Suprapubic skin (tissue), 4 donors: ENCODE results near the gene CXCL14.

ENCODE experiments used
- POLR2A ChIP-seq, 2 donors: fragments of 450-650 bp; IDR thresholded peaks; one replicate each; pipeline ENCODE4 v1.6.1; 2017; ENCODE audit warnings: antibody characterized with exemption in 2 of 2, mild to moderate bottlenecking in 2 of 2, moderate library complexity in 2 of 2
- POLR2AphosphoS5 ChIP-seq, 3 donors: sonication (generic); formaldehyde crosslinking; IDR thresholded peaks; one replicate each; pipeline ENCODE4 v1.6.1; 2017; ENCODE audit warnings: antibody characterized with exemption in 3 of 3
- TF ChIP-seq, protein P1 (sequence below), 2 donors: fragments of 200-600 bp in 1 of 2; fragments of 450-650 bp in 1 of 2; sonication (generic) in 1 of 2; IDR thresholded peaks; one replicate each; pipeline ENCODE4 v1.5.1; 2016 to 2019; ENCODE audit warnings: antibody characterized with exemption in 2 of 2, mild to moderate bottlenecking in 1 of 2, moderate library complexity in 1 of 2

DNA sequence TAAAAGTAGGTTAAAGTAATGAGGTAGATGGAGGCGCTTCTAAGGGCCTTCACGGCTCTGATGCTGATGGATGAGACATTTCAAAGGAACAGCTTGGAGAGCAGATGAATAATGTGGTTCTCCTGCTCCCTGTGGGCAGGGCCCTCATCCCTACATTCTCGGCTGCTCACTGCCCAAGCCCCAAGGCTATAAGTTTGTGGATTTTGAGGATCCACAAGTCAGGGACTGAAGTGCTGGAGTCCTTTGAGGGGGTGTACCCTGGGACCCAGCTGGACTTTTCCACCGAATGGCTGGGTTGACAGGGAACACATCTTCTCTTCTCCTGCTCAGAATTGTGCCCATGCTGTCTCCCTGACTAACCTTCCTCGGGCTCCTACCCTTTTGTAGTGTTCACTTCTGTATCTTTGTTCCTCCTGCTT lies 21.4 kb upstream of the CXCL14 start:
- TF ChIP-seq POLR2AphosphoS5 (IDR thresholded peaks at IDR 0.05) = no peak
- TF ChIP-seq, protein P1, sequence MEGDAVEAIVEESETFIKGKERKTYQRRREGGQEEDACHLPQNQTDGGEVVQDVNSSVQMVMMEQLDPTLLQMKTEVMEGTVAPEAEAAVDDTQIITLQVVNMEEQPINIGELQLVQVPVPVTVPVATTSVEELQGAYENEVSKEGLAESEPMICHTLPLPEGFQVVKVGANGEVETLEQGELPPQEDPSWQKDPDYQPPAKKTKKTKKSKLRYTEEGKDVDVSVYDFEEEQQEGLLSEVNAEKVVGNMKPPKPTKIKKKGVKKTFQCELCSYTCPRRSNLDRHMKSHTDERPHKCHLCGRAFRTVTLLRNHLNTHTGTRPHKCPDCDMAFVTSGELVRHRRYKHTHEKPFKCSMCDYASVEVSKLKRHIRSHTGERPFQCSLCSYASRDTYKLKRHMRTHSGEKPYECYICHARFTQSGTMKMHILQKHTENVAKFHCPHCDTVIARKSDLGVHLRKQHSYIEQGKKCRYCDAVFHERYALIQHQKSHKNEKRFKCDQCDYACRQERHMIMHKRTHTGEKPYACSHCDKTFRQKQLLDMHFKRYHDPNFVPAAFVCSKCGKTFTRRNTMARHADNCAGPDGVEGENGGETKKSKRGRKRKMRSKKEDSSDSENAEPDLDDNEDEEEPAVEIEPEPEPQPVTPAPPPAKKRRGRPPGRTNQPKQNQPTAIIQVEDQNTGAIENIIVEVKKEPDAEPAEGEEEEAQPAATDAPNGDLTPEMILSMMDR (IDR thresholded peaks at IDR 0.05) = no peak
- no peak for TF ChIP-seq POLR2A (IDR thresholded peaks at IDR 0.05)
